Skeletal muscle cell (primary cell): ENCODE data around the gene CROCC.
A peak's percentile ranks its signal among the peaks of the same experiment; 100 is the strongest.
"Not testable (repeated sequence)": the region's sequence is repeated elsewhere in the genome, so short reads cannot be mapped to it uniquely, and the experiment has no call there.

Source experiments
- DNase-seq: peaks from one replicate; pipeline ENCODE4 v3.0.0-alpha.2; 2010; ENCODE audit warnings: low read depth
- H3K4me3 ChIP-seq: 2 replicates; pipeline ENCODE4 v1.5.1; 2011; ENCODE audit warnings: low read depth, mild to moderate bottlenecking, control low read depth, low read length, moderate library complexity

CROCC gene

DNA sequence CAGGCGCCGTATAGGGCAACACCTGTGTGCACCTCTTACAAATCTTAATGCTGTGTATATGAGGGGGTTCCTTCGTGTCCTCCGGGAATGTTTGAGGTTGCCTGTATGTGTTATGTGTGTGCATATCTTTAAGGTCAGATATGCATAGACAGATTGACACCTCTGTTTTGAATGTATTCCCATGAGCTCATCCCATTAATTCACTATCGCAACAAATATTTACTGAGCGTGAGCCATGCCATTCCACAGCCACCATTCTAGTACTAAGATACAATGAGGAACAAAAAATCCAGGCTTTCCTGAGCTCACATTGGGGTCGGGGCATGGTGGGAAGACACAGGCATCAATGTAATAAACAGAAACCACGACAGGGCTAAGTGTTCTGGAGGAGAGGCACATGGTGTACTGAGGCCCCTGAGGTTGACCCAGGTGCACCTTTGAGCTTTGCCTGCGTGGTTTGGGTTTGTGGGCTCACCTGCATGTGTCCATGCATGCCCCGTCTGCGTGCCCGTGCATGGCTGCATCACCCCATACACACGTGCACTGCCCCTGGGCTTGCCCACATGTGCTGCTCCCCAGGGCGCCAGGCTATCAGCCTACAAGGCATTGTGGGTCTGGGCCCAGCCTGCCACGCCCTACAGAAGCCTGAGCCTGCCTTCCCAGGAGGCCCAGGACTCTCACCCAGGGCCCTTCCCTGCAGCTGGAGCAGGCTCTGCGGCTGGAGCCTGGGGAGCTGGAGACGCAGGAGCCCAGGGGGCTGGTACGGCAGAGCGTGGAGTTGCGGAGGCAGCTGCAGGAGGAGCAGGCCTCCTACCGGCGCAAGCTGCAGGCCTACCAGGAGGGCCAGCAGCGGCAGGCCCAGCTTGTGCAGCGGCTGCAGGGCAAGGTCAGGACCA, 7.7 kb downstream of the CROCC start:
- not testable (repeated sequence) for H3K4me3 ChIP-seq, DNase-seq

DNA sequence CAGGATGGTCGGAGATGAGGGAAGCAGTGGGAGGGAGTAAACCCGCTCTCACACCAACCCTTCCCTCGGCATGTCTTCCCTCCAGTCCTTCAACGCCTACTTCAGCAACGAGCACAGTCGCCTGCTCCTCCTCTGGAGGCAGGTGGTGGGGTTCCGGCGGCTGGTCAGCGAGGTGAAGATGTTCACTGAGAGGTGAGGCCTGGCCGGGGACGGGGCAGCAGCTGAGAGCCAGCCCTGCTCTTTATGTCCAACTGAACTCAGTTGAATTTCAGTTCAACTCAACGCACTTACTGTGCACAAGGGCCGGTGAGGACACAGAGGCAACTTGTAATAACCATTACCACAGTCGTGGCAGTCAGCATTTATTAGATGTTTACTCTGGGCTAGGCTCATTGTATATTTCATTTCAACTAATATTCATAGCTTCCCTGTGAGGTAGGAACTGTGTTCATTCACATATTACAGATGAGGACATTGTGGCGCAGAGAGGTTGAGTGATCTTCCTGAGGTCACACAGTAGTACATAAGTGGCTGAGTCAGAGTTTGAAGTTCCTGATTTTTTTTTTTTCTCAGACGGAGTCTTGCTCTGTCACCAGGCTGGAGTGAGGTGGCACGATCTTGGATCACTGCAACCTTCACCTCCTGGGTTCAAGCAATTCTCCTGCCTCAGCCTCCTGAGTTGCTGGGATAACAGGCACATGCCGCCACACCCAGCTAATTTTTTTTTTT, 9.6 kb downstream of the CROCC start:
- not testable (repeated sequence) for DNase-seq

DNA sequence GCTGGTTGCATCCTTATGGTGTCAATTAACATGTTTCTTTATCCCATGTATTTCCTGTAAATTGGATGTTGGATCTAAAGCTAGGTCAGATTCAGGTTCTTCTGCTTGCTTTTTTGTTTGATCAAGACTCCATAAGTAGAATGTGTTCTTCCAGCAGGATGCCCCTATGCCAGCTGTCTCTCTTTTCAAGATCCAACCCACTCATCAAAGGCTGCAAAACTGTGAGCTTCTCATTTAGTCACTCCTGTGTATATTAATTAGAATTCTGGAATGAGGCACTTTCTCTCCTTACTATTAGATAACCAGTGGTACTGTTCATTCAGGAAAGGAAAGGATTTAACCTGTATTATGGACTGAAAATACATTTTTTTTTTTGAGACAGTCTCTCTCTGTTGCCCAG, 12.2 kb downstream of the CROCC start:
- H3K4me3 ChIP-seq, DNase-seq: not testable (repeated sequence)

More for the DNA sequence above, 9.6 kb downstream of the CROCC start:
- H3K4me3 ChIP-seq = not testable (repeated sequence)

DNA sequence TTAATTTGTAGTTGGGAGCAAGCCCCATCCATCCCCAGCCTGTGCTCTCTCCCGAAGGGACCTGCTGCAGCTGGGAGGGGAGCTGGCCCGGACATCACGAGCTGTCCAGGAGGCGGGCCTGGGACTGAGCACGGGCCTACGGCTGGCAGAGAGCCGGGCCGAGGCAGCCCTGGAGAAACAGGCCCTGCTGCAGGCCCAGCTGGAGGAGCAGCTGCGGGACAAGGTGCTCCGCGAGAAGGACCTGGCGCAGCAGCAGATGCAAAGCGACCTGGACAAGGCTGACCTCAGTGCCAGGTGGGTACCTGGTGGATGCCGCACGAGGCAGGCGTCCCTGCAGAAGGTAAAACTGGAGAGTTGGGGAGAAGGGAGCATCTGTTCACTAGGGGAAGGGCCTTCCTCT, 14.8 kb downstream of the CROCC start:
- not testable (repeated sequence) for DNase-seq, H3K4me3 ChIP-seq

DNA sequence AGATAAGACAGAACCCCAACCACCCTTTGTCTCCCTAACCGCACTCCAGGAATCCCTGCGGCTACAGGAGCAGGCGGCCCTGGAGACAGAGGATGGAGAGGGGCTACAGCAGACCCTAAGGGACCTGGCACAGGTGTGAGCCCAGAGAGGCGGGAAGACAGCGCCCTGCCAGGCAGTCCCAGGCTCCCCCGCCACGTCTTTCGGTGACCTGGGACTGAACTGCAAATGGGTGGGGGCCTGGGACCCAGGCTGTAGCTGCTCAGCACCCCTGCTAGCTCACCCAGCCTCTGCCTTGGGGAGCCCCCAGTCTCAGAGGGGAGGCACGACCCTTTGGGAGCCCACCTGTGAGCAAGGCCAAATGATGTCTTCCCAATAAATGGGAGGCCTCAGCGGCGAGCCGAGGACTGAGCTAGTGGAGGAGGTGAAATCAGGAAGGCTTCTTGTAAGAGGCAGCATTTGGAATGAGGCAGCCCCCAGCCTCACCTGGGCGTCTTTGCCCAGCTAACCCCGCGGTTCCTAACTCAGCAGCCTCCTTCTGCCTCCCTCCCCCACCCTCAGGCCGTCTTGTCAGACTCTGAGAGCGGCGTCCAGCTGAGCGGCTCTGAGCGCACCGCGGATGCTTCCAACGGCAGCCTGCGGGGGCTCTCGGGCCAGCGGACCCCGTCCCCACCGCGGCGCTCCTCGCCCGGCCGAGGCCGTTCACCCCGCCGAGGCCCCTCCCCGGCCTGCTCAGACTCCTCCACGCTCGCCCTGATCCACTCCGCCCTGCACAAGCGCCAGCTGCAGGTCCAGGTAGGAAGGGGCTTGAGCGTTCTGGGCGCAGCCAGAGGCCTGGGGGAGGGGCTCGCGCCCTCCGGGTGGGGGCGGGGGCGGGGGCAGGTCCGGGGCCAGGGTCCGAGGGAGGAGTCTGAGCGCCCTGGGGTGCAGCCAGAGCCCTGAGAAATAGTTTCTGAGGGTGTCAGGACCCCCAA, 16.9 kb downstream of the CROCC start:
- H3K4me3 ChIP-seq = peak overlapping the region; percentile 2
- no peak for DNase-seq

DNA sequence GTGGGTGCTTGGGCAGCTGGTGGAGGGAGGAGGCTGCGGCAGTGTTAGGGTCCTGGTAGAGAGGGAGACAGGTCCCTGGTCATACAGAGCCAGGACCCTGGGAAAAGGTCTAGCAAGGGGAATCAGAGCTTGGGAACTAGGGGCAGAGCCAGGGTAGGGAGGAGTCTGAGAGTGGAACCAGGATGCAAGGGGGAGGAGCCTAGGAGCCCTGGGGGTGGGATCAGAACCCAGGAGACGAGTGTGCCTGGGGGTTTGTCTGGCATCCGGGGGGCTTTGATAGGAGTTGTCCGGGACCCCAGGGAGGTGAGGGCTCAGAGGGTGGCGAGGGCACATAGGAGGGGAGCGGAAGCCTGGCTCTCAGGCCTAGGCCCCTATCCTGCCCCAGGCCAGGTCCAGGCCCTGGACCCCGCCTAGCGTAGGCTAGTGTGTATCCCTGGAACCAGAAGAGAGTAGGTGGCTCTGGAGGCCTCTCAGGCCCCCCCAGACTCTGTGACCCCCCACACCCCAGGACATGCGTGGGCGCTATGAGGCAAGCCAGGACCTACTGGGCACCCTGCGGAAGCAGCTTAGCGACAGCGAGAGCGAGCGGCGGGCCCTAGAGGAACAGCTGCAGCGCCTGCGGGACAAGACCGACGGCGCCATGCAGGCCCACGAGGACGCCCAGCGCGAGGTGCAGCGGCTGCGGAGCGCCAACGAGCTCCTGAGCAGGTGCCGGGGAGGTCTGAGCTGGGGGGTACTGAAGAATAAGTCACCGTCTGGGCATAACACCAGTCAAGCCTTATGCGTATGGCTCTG, 17.9 kb downstream of the CROCC start:
- not testable (repeated sequence) for H3K4me3 ChIP-seq, DNase-seq

DNA sequence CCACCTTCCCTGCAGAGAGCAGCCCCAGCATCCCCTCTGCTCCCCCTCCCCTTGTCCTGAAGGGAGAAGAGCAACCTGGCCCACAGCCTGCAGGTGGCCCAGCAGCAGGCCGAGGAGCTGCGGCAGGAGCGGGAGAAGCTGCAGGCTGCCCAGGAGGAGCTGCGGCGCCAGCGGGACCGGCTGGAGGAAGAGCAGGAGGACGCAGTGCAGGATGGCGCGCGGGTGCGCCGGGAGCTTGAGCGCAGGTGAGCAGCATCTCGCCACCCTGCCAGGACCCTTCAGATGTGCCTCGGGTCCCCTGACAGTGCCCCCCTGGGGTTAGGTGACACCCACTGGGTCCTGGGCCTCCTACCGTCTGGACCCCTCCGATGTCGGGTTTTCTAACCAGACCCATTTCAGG, 22.3 kb downstream of the CROCC start:
- no peak for DNase-seq
- H3K4me3 ChIP-seq = no peak overlapping the region

DNA sequence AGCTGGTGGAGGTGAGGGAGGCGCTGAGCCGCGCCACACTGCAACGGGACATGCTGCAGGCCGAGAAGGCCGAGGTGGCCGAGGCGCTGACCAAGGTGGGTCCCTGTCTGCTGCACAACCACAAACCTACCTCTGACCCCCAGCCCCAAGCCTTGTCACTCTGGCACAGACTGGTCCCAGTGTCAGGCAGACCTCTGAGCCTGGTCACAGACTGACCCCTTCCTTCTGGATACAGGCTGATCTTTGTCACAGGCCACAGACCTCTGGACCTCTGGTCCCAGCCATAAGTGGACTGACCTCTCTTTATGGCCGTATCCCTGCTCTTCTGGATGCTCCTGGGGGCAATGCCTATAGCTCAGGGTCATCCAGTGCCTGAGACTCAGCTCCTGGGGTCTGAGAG, 23.8 kb downstream of the CROCC start:
- DNase-seq, H3K4me3 ChIP-seq: not testable (repeated sequence)

DNA sequence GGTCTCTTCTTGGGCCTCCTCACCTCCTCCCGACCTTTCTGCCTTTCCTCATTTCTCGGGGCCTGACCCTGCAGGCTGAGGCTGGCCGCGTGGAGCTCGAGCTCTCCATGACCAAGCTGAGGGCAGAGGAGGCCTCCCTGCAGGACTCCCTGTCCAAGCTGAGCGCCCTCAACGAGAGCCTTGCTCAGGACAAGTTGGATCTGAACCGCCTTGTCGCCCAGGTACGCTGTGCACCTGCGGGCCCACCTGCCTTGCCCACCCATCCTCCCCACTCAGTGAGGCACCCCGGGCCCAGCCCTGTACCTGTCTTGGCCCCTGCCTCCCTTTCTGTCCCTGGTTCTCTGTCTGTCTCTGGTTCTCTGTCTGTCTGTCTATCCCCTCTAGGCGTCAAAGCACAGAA, 24.5 kb downstream of the CROCC start:
- H3K4me3 ChIP-seq, DNase-seq: not testable (repeated sequence)

DNA sequence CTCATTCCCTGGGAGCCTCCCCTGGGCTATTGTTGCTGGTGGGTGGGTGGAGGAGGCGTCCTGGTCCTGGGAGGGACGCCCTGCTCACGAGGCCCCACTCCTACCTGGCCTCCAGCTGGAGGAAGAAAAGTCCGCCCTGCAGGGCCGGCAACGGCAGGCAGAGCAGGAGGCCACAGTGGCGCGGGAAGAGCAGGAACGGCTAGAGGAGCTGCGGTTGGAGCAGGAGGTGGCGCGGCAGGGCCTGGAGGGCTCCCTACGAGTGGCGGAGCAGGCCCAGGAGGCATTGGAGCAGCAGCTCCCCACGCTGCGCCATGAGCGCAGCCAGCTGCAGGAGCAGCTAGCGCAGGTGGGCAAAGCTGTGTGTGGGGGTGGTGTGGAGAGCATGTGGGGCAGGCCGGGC, 24.9 kb downstream of the CROCC start:
- DNase-seq = no peak
- H3K4me3 ChIP-seq = no peak overlapping the region

DNA sequence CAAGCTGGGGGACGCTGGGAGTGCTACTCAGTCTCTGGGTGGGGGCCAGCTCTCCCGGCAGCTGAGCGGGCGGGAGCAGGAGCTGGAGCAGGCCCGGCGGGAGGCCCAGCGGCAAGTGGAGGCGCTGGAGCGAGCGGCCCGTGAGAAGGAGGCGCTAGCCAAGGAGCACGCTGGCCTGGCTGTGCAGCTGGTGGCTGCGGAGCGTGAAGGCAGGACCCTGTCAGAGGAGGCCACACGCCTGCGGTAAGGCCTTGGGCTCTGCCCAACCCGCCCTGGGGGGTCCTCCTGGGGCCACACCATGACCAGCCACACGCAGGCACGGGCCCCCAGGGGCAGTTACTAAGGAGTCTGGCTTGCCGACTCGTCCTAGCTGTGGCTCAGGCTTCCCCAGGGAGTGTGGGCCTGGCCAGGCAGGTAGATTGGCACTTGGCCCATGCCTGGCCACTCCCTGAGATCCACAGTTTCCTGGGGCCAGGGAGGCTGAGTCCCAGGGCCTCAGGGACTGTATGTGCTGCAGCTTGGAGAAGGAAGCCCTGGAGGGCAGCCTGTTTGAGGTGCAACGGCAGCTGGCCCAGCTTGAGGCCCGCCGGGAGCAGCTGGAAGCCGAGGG, 26.7 kb downstream of the CROCC start:
- DNase-seq, H3K4me3 ChIP-seq: not testable (repeated sequence)

DNA sequence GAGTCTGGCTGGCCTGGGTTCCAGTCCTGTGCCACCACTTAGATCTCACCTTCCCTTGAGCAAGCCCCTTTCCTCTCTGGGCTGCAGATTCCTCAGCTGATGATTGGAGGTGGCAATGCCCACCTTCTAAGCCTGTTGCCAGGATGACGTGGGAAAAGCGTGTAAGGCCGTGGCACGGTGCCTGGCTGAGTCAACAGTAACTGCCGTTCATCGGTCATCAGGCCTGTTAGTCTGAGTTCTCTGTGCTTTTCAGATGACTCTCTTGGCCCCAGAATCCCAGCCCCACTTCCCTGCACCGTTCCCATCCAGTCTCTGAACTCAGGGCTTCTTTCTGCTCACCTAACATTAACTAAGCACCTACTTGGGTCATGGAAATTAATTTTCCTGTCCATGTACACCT, 27.3 kb downstream of the CROCC start:
- H3K4me3 ChIP-seq, DNase-seq: not testable (repeated sequence)

DNA sequence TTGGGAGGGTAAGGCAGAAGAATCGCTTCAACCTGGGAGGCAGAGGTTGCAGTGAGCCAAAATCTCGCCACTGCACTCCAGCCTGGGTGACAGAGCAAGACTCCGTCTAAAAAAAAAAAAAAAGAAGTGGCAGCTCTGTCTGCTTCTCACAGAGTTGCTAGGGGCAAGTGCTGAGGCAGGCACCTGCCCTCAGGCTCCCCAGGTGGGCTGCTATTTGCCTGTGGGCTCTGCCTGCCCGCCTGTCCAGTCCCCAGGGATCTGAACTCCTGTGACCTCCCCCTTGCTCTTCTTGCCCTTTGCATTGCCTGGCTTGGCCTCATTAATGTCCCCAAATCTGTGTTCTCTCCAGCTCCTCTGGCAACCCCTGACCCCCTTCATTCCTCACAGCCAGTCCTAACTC, 30.6 kb downstream of the CROCC start:
- not testable (repeated sequence) for H3K4me3 ChIP-seq, DNase-seq

DNA sequence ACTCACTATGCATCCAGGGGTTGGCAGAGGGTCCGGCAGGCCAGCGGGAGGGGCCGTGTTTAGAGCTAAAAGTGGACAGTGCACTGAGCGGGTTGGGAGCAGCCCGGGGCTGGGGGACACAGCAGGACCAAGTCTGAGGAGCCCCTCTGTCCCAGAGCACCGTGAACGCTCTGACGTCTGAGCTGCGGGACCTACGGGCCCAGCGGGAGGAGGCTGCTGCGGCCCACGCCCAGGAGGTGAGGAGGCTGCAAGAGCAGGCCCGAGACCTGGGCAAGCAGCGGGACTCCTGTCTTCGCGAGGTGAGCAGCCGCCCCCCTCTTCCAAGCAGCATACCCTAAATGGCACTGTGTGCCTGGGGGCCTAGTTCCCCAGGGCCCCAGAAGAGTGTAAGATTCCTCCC, 32.8 kb downstream of the CROCC start:
- no peak for DNase-seq
- H3K4me3 ChIP-seq = no peak overlapping the region

DNA sequence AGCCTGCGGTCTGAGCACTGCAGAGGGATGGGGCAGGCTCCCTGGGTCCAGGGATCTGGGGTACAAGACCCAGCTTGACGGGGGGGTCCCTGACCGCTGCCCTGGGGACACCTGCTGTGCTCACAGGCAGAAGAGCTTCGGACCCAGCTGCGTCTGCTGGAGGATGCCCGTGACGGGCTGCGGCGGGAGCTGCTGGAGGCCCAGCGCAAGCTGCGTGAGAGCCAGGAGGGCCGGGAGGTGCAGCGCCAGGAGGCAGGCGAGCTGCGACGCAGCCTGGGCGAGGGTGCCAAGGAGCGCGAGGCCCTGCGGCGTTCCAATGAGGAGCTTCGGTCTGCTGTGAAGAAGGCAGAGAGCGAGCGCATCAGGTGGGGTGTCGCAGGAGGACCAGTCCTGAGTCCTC, 33.5 kb downstream of the CROCC start:
- no peak for DNase-seq
- H3K4me3 ChIP-seq = no peak overlapping the region

DNA sequence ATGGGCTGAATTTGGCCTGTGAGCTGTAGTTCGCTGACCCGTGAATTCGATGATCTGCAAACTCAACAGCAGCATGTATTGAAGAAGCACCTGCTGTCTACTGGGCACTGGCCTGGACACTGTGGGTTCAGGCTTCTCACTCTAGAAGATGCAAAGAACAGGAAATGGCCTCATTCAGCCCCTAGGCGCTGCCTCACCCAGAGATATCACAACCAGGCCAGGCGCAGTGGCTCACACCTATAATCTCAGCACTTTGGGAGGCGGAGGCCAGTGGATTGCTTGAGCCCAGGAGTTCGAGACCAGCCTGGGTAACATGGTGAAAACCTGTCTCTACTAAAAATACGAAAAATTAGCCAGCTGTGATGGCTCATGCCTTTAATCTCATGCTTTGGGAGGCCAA, 35.0 kb downstream of the CROCC start:
- no peak overlapping the region for H3K4me3 ChIP-seq
- no peak for DNase-seq

DNA sequence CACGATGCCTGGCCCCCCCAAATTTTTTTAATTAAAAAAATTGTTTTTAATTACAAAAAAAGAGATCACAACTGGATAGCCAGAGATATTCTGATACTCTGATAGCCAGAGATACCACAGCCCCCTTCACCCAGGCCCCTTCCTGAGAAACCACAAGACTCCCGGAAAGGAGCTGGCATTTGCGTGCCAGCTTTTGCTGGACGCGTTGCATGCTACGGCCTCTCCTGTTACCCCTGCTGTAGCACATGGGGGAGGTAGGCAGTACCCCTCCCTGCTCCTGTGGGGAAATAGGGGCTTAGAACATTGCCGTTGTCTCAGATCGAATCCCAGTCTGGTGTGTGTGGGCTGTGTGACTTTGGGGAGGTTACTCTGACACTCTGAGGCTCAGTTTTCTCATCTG, 36.0 kb downstream of the CROCC start:
- DNase-seq = no peak
- H3K4me3 ChIP-seq = no peak overlapping the region

DNA sequence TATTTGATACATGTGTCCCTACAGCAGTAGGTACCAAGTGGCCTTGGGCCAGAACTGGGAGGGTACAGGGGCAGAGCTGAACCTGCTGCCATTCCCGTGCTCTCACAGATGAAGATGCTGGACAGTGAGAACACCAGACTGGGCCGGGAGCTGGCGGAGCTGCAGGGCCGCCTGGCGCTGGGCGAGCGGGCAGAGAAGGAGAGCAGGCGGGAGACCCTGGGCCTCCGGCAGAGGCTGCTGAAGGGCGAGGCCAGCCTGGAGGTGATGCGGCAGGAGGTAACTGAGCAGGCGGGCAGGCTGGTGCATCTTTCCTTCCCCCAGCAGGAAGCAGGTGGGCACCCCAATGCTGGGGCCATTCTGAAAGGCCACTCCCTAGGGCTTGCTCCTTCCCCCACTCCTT, 36.7 kb downstream of the CROCC start:
- DNase-seq = no peak

More for the DNA sequence above, 36.7 kb downstream of the CROCC start:
- no peak overlapping the region for H3K4me3 ChIP-seq
